A549 (cell line): ENCODE measurements around the gene MARK3. TPM values are rescaled to one million over a fixed set of nuclear protein-coding genes. Genes with fewer than 3 reads are reported as not detected.

Experiments used
- ATAC-seq, 2 experiments: fragments of 200-7000 bp in 1 of 2; fragments of >200 bp in 1 of 2; cut with Nextera tagmentation in 1 of 2; cut with Tn5 transposase in 1 of 2; 3 replicates each; pipeline versions ENCODE4 v1.8.0 to v1.9.1; 2018 to 2020; ENCODE audit warnings: mild to moderate bottlenecking in 1 of 2, moderate library complexity in 1 of 2
- CTCF ChIA-PET: fragments of 300-600 bp; sonication (Branson Sonifier 250); formaldehyde crosslinking; extraction: SDS; loops from one replicate; lab custom pipeline; 2021; ENCODE audit warnings: antibody characterized with exemption, inconsistent platforms; lab: Yijun Ruan, JAX
- POLR2A ChIA-PET: fragments of 350-600 bp; formaldehyde crosslinking; extraction: SDS; loops from one replicate; lab custom pipeline; 2021; ENCODE audit warnings: antibody characterized with exemption, inconsistent platforms; lab: Yijun Ruan, JAX
- DNase-seq, 2 experiments: peaks; one replicate each; pipeline versions ENCODE4 v3.0.0 to v3.0.0-alpha.2; 2011 to 2016; ENCODE audit warnings: low read depth in 1 of 2, low spot score in 1 of 2
- FAIRE-seq: peaks from 2 replicates; lab custom pipeline; 2011; peaks lifted over from hg19 to GRCh38; lab: Jason Lieb, UNC
- H3K27ac ChIP-seq, 2 experiments: fragments of >200 bp; sonication (Bioruptor Twin); formaldehyde crosslinking; 3 replicates each; pipeline ENCODE4 v1.5.1; 2016 to 2017
- H3K4me1 ChIP-seq: fragments of >200 bp; sonication (Bioruptor Twin); formaldehyde crosslinking; 3 replicates; pipeline ENCODE4 v1.6.1; 2016
- H3K4me2 ChIP-seq: fragments of >200 bp; sonication (Bioruptor Twin); formaldehyde crosslinking; 3 replicates; pipeline ENCODE4 v1.6.1; 2016
- H3K4me3 ChIP-seq: fragments of >200 bp; sonication (Bioruptor Twin); formaldehyde crosslinking; 3 replicates; pipeline ENCODE4 v1.5.1; 2016
- H3K9me3 ChIP-seq: fragments of >200 bp; sonication (Bioruptor Twin); formaldehyde crosslinking; 3 replicates; pipeline ENCODE4 v1.6.1; 2016
- BCL3 ChIP-seq: fragments of >200 bp; sonication (Bioruptor Twin); formaldehyde crosslinking; IDR thresholded peaks from 3 replicates; pipeline ENCODE4 v1.6.1; 2016
- BHLHE40 ChIP-seq: IDR thresholded peaks from 2 replicates; pipeline ENCODE4 v1.6.1; 2012; ENCODE audit warnings: low read depth, low read length, inconsistent platforms
- CBX8 ChIP-seq: fragments of 200-600 bp; sonication (generic); IDR thresholded peaks from 2 replicates; pipeline ENCODE4 v1.6.1; 2016
- E2F6 ChIP-seq: IDR thresholded peaks from 2 replicates; pipeline ENCODE4 v1.6.1; 2012; ENCODE audit warnings: low read depth, borderline replicate concordance
- FOXS1 ChIP-seq: fragments of 250-450 bp; sonication (Bioruptor Pico); IDR thresholded peaks from 2 replicates; pipeline ENCODE4 v1.5.0; 2020; ENCODE audit warnings: mild to moderate bottlenecking, moderate library complexity
- JUN ChIP-seq, 2 experiments: fragments of >200 bp; sonication (Bioruptor Twin); formaldehyde crosslinking; IDR thresholded peaks; 2 replicates in 1 of 2; 3 replicates in 1 of 2; pipeline ENCODE4 v1.6.1; 2016 to 2017
- KDM1A ChIP-seq: fragments of 200-600 bp; sonication (generic); IDR thresholded peaks from 2 replicates; pipeline ENCODE4 v1.6.1; 2016; ENCODE audit warnings: low read depth, mild to moderate bottlenecking
- KDM5A ChIP-seq: fragments of 200-600 bp; sonication (generic); IDR thresholded peaks from 2 replicates; pipeline ENCODE4 v1.6.1; 2016; ENCODE audit warnings: antibody characterized with exemption, mild to moderate bottlenecking
- MAX ChIP-seq: IDR thresholded peaks from 2 replicates; pipeline ENCODE4 v1.6.1; 2012
- PHF8 ChIP-seq: fragments of 200-600 bp; sonication (generic); IDR thresholded peaks from 2 replicates; pipeline ENCODE4 v1.6.1; 2016; ENCODE audit warnings: low read depth, mild to moderate bottlenecking, antibody characterized with exemption, moderate library complexity, borderline replicate concordance
- POLR2A ChIP-seq: IDR thresholded peaks from 2 replicates; pipeline ENCODE4 v1.6.1; 2012; ENCODE audit warnings: mild to moderate bottlenecking, low read length
- POLR2AphosphoS2 ChIP-seq: conservative IDR thresholded peaks from 2 replicates; pipeline ENCODE4 v1.6.1; 2012; ENCODE audit warnings: low read length, improper control_type of control experiment, inconsistent platforms
- REST ChIP-seq: fragments of 200-600 bp; sonication (generic); IDR thresholded peaks from 2 replicates; pipeline ENCODE4 v1.6.1; 2016; ENCODE audit warnings: antibody characterized with exemption, mild to moderate bottlenecking, moderate library complexity
- RFX5 ChIP-seq: fragments of 450-650 bp; IDR thresholded peaks from 2 replicates; pipeline ENCODE4 v1.7.1; 2014; ENCODE audit warnings: antibody characterized with exemption, mild to moderate bottlenecking, moderate library complexity
- USF2 ChIP-seq: fragments of 450-650 bp; IDR thresholded peaks from 2 replicates; pipeline ENCODE4 v1.6.1; 2014; ENCODE audit warnings: antibody characterized with exemption
- WGBS: methylation state at CpG from one replicate; pipeline ENCODE4 v1.1.6; 2017; ENCODE audit errors: missing lambda C conversion rate; 5-methylcytosine and 5-hydroxymethylcytosine counted together
- polyA plus RNA-seq, 4 experiments: library from polyadenylated mRNA; depleted of rRNA in 3 of 4; stranded (reverse); fragments of >200 nt; fragmentation: RNase III in 1 of 4; extraction: RNeasy Plus Mini Kit Qiagen cat#74134 plus additional on column Dnase treatment in 1 of 4; gene quantifications; 2 replicates in 3 of 4; 3 replicates in 1 of 4; pipeline ENCODE4 v1.2.3, GENCODE V29; 2011 to 2017

The MARK3 gene
- polyA plus RNA-seq, 2 of the 4 experiments (the other 2 are of a cell fraction): 59.7 to 97.6 TPM

GRCh38 chr14:103528587-103529382 is 143.6 kb downstream of the MARK3 start, which contains the start of gene TRMT61A:
Gene TRMT61A (plus strand): TSS chr14:103529196. CDS start chr14:103529979, 783 bp downstream.
- Histone ChIP-seq H3K4me3 (peak within 1 kb of the TSS; percentile 100), H3K9me3 (no peaks in the 10 kb centered on the region), H3K4me1 (peaks cover 50% of the 10 kb centered on the region), H3K27ac (peak within 1 kb of the TSS; percentile 94 to 97), H3K4me2 (peak within 1 kb of the TSS; percentile 99)
- FAIRE-seq (no peak), DNase-seq (peak; percentile 89 to 95), ATAC-seq (peak; percentile 62 to 79)
- WGBS: 3% methylated on average over 37 of the region's 70 CpGs
- TF ChIP-seq BHLHE40: peak; percentile 85
- TF ChIP-seq BCL3: no peak
- TF ChIP-seq POLR2AphosphoS2: no peak
- TF ChIP-seq MAX: peak; percentile 97
- TF ChIP-seq E2F6: peak; percentile 79
- no peak for TF ChIP-seq USF2
- TF ChIP-seq POLR2A: peak; percentile 82
- TF ChIP-seq PHF8: peak; percentile 56; the same call in 1 of the 2 replicates
- peak; percentile 41 to 94; a peak in 3 of 5 replicates for TF ChIP-seq JUN (IDR thresholded peaks at IDR 0.05)
- no peak for TF ChIP-seq CBX8
- POLR2A ChIA-PET: interaction anchor here (0.6 to 3.1 kb wide), 6 partner anchors 10 to 91 kb away, joined by 3 to 22 read pairs (median 4); partner anchors contain the start of gene BAG5
- CTCF ChIA-PET: interaction anchor here (0.6 to 28.8 kb wide), 7 partner anchors 10 to 423 kb away, joined by 3 to 489 read pairs (median 6); partner anchors contain the start of gene CKB

- TF ChIP-seq PHF8 (peak; percentile 36; the same call in 1 of the 2 replicates), KDM1A (no peak), KDM5A (0 out of 2 replicates have a peak, but pooled peaks have one; percentile 72)
- peak overlapping the region; percentile 99 for H3K4me2 ChIP-seq
- POLR2A ChIA-PET: interaction anchor here (1.0 to 3.1 kb wide), 2 partner anchors 9 to 11 kb away, joined by 6 to 22 read pairs; no protein-coding TSS in a partner anchor
- H3K4me3 ChIP-seq: peak overlapping the region; percentile 100
- peaks cover 46% of the 10 kb centered on the region for H3K4me1 ChIP-seq
- DNase-seq (no peak), ATAC-seq (peak in 1 of 2 experiments; percentile 7; a peak in 1 of 6 replicates), FAIRE-seq (no peak)
- 47% methylated on average over 37 of the region's 42 CpGs for WGBS
- no peaks in the 10 kb centered on the region for H3K9me3 ChIP-seq
- CTCF ChIA-PET: interaction anchor here (1.0 to 28.8 kb wide), 5 partner anchors 11 to 424 kb away, joined by 3 to 489 read pairs (median 11); partner anchors contain the start of gene CKB
- peak overlapping the region; percentile 94 to 97 for H3K27ac ChIP-seq
Observed at GRCh38 chr14:103529383-103530365, 144.5 kb downstream of the MARK3 start.

GRCh38 chr14:103530390-103530789 is 145.2 kb downstream of the MARK3 start:
- ChIA-PET CTCF (interaction anchor here (1.2 to 28.8 kb wide), 3 partner anchors 11 to 31 kb away, joined by 3 to 489 read pairs (median 184); partner anchors contain the start of gene CKB), POLR2A (interaction anchor here (3.1 kb wide), 1 partner anchor 10 kb away, joined by 22 read pairs; no protein-coding TSS in a partner anchor)
- 93% methylated on average over 4 of the region's 7 CpGs for WGBS
- H3K9me3 ChIP-seq: no peaks in the 10 kb centered on the region
- peak overlapping the region; percentile 99 for H3K4me2 ChIP-seq
- ATAC-seq (no peak), DNase-seq (no peak), FAIRE-seq (no peak)
- TF ChIP-seq REST (peak; percentile 88), RFX5 (no peak), FOXS1 (CRISPR knock-in tag) (no peak), USF2 (no peak)
- H3K27ac ChIP-seq: no peak overlapping the region
- H3K4me1 ChIP-seq: peaks cover 39% of the 10 kb centered on the region
- H3K4me3 ChIP-seq: peak overlapping the region; percentile 100; the same call in 2 of the 3 replicates
